ENCODE results near the gene CD2.

GRCh38 chr1:116767782-116768382, 13.7 kb downstream of the CD2 start:
- TF ChIP-seq MAX (IDR thresholded peaks at IDR 0.05) = no peak
- TF ChIP-seq NFIC (IDR thresholded peaks at IDR 0.05) = no peak
- TF ChIP-seq EP300 (IDR thresholded peaks at IDR 0.05; ENCODE audit: borderline replicate concordance) = no peak
- TF ChIP-seq CREB1 (IDR thresholded peaks at IDR 0.05; ENCODE audit: low read depth) = no peak
- TF ChIP-seq YY1 (IDR thresholded peaks at IDR 0.05; ENCODE audit: low read depth) = no peak
- TF ChIP-seq TCF12 (IDR thresholded peaks at IDR 0.05; ENCODE audit: low read depth) = no peak
- TF ChIP-seq REST (IDR thresholded peaks at IDR 0.05; ENCODE audit: low read depth) = no peak
- no peak for TF ChIP-seq FOXM1 (IDR thresholded peaks at IDR 0.05; ENCODE audit: borderline replicate concordance, low read depth)
- TF ChIP-seq ZBTB7A (IDR thresholded peaks at IDR 0.05; ENCODE audit: low read depth) = no peak
- no peak for TF ChIP-seq TAF1 (IDR thresholded peaks at IDR 0.05; ENCODE audit: low read depth)
- TF ChIP-seq EGR1 (IDR thresholded peaks at IDR 0.05) = no peak

Data from Ishikawa (cell line).